Adipocyte (in vitro differentiated cells): Measurements from ENCODE around the gene FAHD1.
A peak's percentile ranks its signal among the peaks of the same experiment; 100 is the strongest.

ENCODE experiments used
- DNase-seq: peaks from one replicate; pipeline ENCODE4 v3.0.0-alpha.2; 2015; ENCODE audit warnings: low read depth
- H3K27me3 ChIP-seq: replicated peaks from 2 replicates; pipeline ENCODE4 v1.7.0; 2013; ENCODE audit warnings: mild to moderate bottlenecking, low read length, moderate library complexity; ENCODE audit not compliant: control insufficient read depth, insufficient read depth
- H3K36me3 ChIP-seq: 2 replicates; pipeline ENCODE4 v1.7.0; 2013; ENCODE audit warnings: low read length, mild to moderate bottlenecking, moderate library complexity; ENCODE audit not compliant: control insufficient read depth, insufficient read depth, severe bottlenecking
- H3K4me1 ChIP-seq: 2 replicates; pipeline ENCODE4 v1.7.0; 2013; ENCODE audit warnings: mild to moderate bottlenecking, low read length, moderate library complexity; ENCODE audit not compliant: control insufficient read depth, insufficient read depth
- H3K4me3 ChIP-seq: 2 replicates; pipeline ENCODE4 v1.7.0; 2013; ENCODE audit warnings: mild to moderate bottlenecking, low read length, moderate library complexity
- H3K9ac ChIP-seq: 2 replicates; pipeline ENCODE4 v1.7.0; 2013; ENCODE audit warnings: mild to moderate bottlenecking, low read length, moderate library complexity
- H3K9me3 ChIP-seq: 2 replicates; pipeline ENCODE4 v1.7.0; 2013; ENCODE audit warnings: mild to moderate bottlenecking, low read length, moderate library complexity; ENCODE audit not compliant: control insufficient read depth

FAHD1 gene

GRCh38 chr16:1820096-1820945 lies 6.7 kb upstream of the FAHD1 start:
- Histone ChIP-seq H3K4me1 (peaks cover 5% of the 10 kb centered on the region), H3K9me3 (no peaks in the 10 kb centered on the region), H3K9ac (no peak overlapping the region), H3K27me3 (no peaks in the 10 kb centered on the region), H3K36me3 (peaks cover 29% of the 10 kb centered on the region), H3K4me3 (no peak overlapping the region)
- no peak for DNase-seq

GRCh38 chr16:1820946-1821290 lies 6.1 kb upstream of the FAHD1 start:
- Histone ChIP-seq H3K9ac (no peak overlapping the region), H3K4me3 (no peak overlapping the region), H3K4me1 (peaks cover 11% of the 10 kb centered on the region), H3K36me3 (peaks cover 26% of the 10 kb centered on the region), H3K27me3 (no peaks in the 10 kb centered on the region), H3K9me3 (no peaks in the 10 kb centered on the region)
- no peak for DNase-seq

- H3K9me3 ChIP-seq: no peaks in the 10 kb centered on the region
- DNase-seq: no peak
- H3K4me1 ChIP-seq: peaks cover 11% of the 10 kb centered on the region
- peaks cover 19% of the 10 kb centered on the region for H3K36me3 ChIP-seq
- no peak overlapping the region for H3K9ac ChIP-seq
- no peaks in the 10 kb centered on the region for H3K27me3 ChIP-seq
- H3K4me3 ChIP-seq: no peak overlapping the region
Measured at GRCh38 chr16:1821861-1822611, 5.0 kb upstream of the FAHD1 start.

DNA sequence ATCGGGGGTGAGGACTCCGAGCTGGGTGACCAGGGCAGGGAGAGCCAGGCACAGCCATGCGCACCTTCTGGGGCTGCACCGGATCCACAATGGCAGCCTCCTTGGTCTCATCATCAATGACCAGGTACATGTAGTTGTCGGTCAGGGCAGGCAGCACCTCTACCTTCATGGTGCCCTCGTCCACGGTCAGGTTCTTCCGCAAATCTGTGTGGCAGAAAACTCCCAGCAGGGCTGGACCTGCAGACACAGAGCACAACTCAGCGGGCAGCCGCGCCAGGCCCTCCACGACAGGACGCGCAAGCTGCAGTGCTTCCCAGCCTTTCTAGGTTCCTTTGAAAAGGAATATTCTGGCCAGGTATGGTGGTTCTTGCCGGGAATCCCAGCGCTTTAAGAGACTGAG lies 4.2 kb upstream of the FAHD1 start:
- no peak for DNase-seq
- no peak overlapping the region for H3K9ac ChIP-seq
- peaks cover 11% of the 10 kb centered on the region for H3K4me1 ChIP-seq
- peaks cover 19% of the 10 kb centered on the region for H3K36me3 ChIP-seq
- H3K9me3 ChIP-seq: no peaks in the 10 kb centered on the region
- H3K27me3 ChIP-seq: no peaks in the 10 kb centered on the region
- H3K4me3 ChIP-seq: no peak overlapping the region

- Histone ChIP-seq H3K9me3 (no peaks in the 10 kb centered on the region), H3K9ac (peak overlapping the region; percentile 34), H3K27me3 (no peaks in the 10 kb centered on the region), H3K4me1 (peaks cover 18% of the 10 kb centered on the region), H3K36me3 (peaks cover 19% of the 10 kb centered on the region), H3K4me3 (no peak overlapping the region)
- peak; percentile 61 for DNase-seq
Measured at GRCh38 chr16:1823821-1824220, 3.2 kb upstream of the FAHD1 start.

GRCh38 chr16:1825381-1825863 lies 1.6 kb upstream of the FAHD1 start:
- Histone ChIP-seq H3K4me3 (peak overlapping the region; percentile 98), H3K27me3 (no peaks in the 10 kb centered on the region), H3K4me1 (peaks cover 27% of the 10 kb centered on the region), H3K9ac (peak overlapping the region; percentile 84), H3K36me3 (peaks cover 11% of the 10 kb centered on the region), H3K9me3 (no peaks in the 10 kb centered on the region)
- DNase-seq: no peak

DNA sequence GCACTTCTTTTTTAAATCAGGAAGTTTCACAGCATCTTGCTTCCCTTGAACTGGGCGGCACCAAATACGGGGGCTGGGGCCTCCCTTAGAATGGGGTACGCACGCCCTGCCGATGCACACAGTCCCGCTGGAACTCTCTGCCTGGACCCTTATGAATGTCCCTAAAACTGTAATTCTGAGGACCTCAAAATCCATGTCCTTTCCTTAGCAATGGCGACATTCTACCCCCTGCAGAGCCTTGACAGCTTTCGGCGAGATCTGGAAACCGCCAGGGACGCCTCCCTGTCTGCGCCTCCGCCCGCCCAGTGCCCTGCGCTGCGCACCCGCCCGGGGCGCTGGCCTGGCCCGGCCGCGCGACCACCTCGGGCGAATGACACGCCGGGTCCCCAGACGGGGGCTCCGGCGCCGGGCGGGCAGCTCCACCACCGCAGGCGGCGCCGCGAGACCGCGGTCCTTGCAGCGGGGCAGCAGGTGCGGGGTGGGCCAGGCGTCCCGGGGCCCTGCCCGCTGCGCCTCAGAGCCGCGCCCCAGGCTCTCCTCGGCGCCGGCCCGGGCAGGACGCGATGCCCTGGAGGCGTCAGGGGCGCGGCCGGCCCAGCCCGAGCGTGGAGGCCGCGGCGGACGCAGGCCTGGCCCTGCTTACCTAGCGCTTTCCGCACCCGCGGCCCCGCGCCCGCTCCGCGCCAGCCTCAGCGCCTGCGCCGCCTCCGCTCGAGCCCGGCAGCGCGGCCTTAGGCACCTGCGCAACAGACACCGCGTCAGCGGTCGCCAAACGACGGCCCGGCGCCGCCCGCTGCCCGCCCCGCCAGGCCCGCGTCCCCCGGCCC lies 929 bp upstream of the FAHD1 start:
- Histone ChIP-seq H3K9me3 (no peaks in the 10 kb centered on the region), H3K9ac (peak overlapping the region; percentile 93), H3K27me3 (no peaks in the 10 kb centered on the region), H3K4me1 (peaks cover 27% of the 10 kb centered on the region), H3K4me3 (peak overlapping the region; percentile 98), H3K36me3 (peaks cover 12% of the 10 kb centered on the region)
- DNase-seq: peak; percentile 80

GRCh38 chr16:1828645-1829410 lies 1.8 kb downstream of the FAHD1 start:
- Histone ChIP-seq H3K9me3 (no peaks in the 10 kb centered on the region), H3K36me3 (peaks cover 4% of the 10 kb centered on the region), H3K4me3 (peak overlapping the region; percentile 98), H3K27me3 (no peaks in the 10 kb centered on the region), H3K9ac (peak overlapping the region; percentile 64), H3K4me1 (peaks cover 25% of the 10 kb centered on the region)
- no peak for DNase-seq

DNA sequence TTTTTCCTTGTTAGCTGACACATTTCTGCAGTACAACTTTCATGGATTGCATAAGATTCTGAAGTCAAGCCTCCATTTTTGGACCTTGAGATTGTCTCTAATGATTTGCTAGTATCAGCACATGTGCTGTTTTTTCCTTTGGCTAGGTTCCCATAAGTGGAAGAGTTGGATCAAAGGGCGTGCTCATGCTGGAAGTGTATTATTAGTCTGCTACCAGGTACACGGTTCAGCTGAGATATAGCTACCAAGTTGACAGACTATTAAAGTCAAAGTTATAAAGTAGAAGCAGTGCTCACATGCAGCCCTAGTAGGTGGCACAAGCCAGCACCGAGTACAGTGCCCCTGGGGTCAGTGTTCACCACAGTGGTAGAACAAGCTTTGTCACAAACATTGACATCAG lies 3.2 kb downstream of the FAHD1 start:
- Histone ChIP-seq H3K9me3 (no peaks in the 10 kb centered on the region), H3K4me1 (peaks cover 23% of the 10 kb centered on the region), H3K9ac (no peak overlapping the region), H3K4me3 (no peak overlapping the region), H3K36me3 (peaks cover 4% of the 10 kb centered on the region), H3K27me3 (no peaks in the 10 kb centered on the region)
- DNase-seq: no peak

DNA sequence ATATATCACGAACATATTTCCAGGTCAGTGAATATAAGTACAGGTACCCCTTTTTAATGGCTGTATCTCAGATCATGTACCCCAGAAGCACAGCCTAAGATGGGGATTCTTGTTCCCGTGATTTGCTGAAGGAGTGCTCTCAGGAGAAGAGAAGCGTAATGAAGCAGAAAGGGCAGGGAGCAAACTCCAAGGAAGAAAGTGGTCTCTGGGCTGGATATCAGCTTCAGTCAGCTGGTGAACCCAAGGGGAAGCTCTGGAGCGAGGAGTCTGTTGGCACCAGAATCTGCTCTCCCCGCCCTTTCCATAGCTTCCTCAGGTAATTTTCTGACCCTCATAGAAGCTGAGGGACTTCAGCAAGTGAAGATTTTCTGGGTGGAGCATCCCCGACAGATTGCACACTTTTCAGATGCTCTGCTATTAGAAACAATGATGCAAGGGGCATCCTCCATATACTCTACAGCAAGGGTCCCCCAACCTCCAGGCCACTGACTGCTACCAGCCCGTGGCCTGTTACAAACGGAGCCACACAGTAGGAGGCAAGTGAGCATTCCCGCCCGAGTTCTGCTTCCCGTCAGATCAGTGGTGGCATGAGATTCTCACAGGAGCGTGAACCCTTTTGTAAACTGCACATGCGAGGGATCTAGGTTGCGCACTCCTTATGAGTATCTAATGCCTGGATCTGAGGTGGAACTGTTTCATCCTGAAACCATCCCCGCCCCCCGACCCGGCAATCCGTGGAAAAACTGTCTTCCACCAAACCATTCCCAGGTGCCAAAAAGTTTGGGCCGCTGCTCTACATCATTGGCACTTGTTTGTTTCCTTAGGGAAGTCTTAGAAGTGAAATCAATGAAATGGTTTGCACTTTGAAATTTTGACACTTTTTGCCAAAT lies 4.4 kb downstream of the FAHD1 start:
- H3K36me3 ChIP-seq: peaks cover 4% of the 10 kb centered on the region
- no peak overlapping the region for H3K4me3 ChIP-seq
- H3K4me1 ChIP-seq: peaks cover 16% of the 10 kb centered on the region
- H3K27me3 ChIP-seq: no peaks in the 10 kb centered on the region
- no peak for DNase-seq
- H3K9ac ChIP-seq: no peak overlapping the region
- H3K9me3 ChIP-seq: no peaks in the 10 kb centered on the region
